IMR-90 (cell line): ENCODE results near the gene CYB5B. TPM values are rescaled to one million over a fixed set of nuclear protein-coding genes. Genes with fewer than 3 reads are reported as not detected.

Experiments
- ATAC-seq: fragments of 200-7000 bp; cut with Tn5 transposase; 2 replicates; pipeline ENCODE4 v1.9.1; 2020; ENCODE audit warnings: low read depth, mild to moderate bottlenecking, moderate library complexity
- BruUV-seq: library from RNA; stranded (reverse); fragments of 400-500 nt; replicated peaks from 2 replicates; lab custom pipeline; 2021; lab: Mats Ljungman, UMichigan
- CTCF ChIA-PET: fragments of 300-600 bp; formaldehyde crosslinking; extraction: SDS; loops from one replicate; lab custom pipeline; 2021; ENCODE audit warnings: antibody characterized with exemption; lab: Yijun Ruan, JAX
- POLR2A ChIA-PET: fragments of 300-600 bp; sonication (Branson Sonifier 250); formaldehyde crosslinking; loops from one replicate; lab custom pipeline; 2022; ENCODE audit warnings: antibody characterized with exemption; ENCODE audit not compliant: unreplicated experiment; lab: Charles Lee
- DNase-seq: peaks from one replicate; pipeline ENCODE4 v3.0.0; 2013
- H2AFZ ChIP-seq: replicated peaks from 2 replicates; pipeline ENCODE3; 2013; ENCODE audit warnings: low read length, mild to moderate bottlenecking; ENCODE audit not compliant: poor library complexity
- H2AK5ac ChIP-seq: 2 replicates; pipeline ENCODE4 v1.6.1; 2013; ENCODE audit warnings: low read depth, low read length, inconsistent platforms
- H2AK9ac ChIP-seq: replicated peaks from 2 replicates; pipeline ENCODE3; 2013; ENCODE audit warnings: mild to moderate bottlenecking, low read depth, low read length, moderate library complexity; ENCODE audit not compliant: poor library complexity
- H2BK120ac ChIP-seq: 2 replicates; pipeline ENCODE4 v1.6.1; 2013; ENCODE audit warnings: low read depth, low read length, inconsistent platforms
- H2BK15ac ChIP-seq: 3 replicates; pipeline ENCODE4 v1.6.1; 2013; ENCODE audit warnings: low read depth, low read length, inconsistent platforms
- H2BK20ac ChIP-seq: 2 replicates; pipeline ENCODE4 v1.6.1; 2013; ENCODE audit warnings: low read depth, mild to moderate bottlenecking, inconsistent platforms, low read length, moderate library complexity
- H2BK5ac ChIP-seq: 2 replicates; pipeline ENCODE4 v1.6.1; 2013; ENCODE audit warnings: mild to moderate bottlenecking, low read depth, low read length, inconsistent platforms; ENCODE audit not compliant: poor library complexity, severe bottlenecking
- H3K14ac ChIP-seq: replicated peaks from 2 replicates; pipeline ENCODE4 v1.6.1; 2013; ENCODE audit warnings: low read depth, low read length, inconsistent platforms
- H3K18ac ChIP-seq: 2 replicates; pipeline ENCODE4 v1.6.1; 2013; ENCODE audit warnings: low read depth, low read length, control low read depth
- H3K23ac ChIP-seq: 2 replicates; pipeline ENCODE4 v1.6.1; 2013; ENCODE audit warnings: low read depth, low read length, inconsistent platforms
- H3K27ac ChIP-seq: 2 replicates; pipeline ENCODE4 v1.5.1; 2013; ENCODE audit warnings: mild to moderate bottlenecking, control low read depth, low read length; ENCODE audit not compliant: insufficient read depth
- H3K27me3 ChIP-seq: 2 replicates; pipeline ENCODE4 v1.6.1; 2013; ENCODE audit warnings: low read length; ENCODE audit not compliant: control insufficient read depth, insufficient read depth
- H3K36me3 ChIP-seq: 2 replicates; pipeline ENCODE4 v1.6.1; 2013; ENCODE audit warnings: low read length, mixed read lengths; ENCODE audit not compliant: control insufficient read depth, insufficient read depth
- H3K4ac ChIP-seq: 2 replicates; pipeline ENCODE4 v1.6.1; 2013; ENCODE audit warnings: low read depth, low read length, inconsistent platforms
- H3K4me1 ChIP-seq: 2 replicates; pipeline ENCODE4 v1.6.1; 2013; ENCODE audit warnings: low read length, mixed read lengths; ENCODE audit not compliant: control insufficient read depth, insufficient read depth
- H3K4me2 ChIP-seq: 2 replicates; pipeline ENCODE4 v1.6.1; 2013; ENCODE audit warnings: low read depth, mild to moderate bottlenecking, control low read depth, low read length, moderate library complexity
- H3K4me3 ChIP-seq: 2 replicates; pipeline ENCODE4 v1.5.1; 2013; ENCODE audit warnings: low read depth, mild to moderate bottlenecking, control low read depth, low read length, moderate library complexity; ENCODE audit not compliant: insufficient read depth
- H3K56ac ChIP-seq: 2 replicates; pipeline ENCODE4 v1.6.1; 2013; ENCODE audit warnings: low read length, inconsistent platforms; ENCODE audit not compliant: insufficient read depth; ENCODE audit errors: extremely low read depth
- H3K79me1 ChIP-seq, 2 experiments: 2 replicates each; pipeline ENCODE4 v1.6.1; 2013; ENCODE audit warnings: low read length in 2 of 2, inconsistent platforms in 1 of 2, low read depth in 1 of 2
- H3K9ac ChIP-seq: 2 replicates; pipeline ENCODE4 v1.6.1; 2013; ENCODE audit warnings: low read depth, low read length, control low read depth
- H3K9me1 ChIP-seq: 2 replicates; pipeline ENCODE4 v1.6.1; 2013; ENCODE audit warnings: low read length, inconsistent platforms; ENCODE audit not compliant: insufficient read depth
- H3K9me3 ChIP-seq: 2 replicates; pipeline ENCODE4 v1.6.1; 2013; ENCODE audit warnings: low read length; ENCODE audit not compliant: control insufficient read depth, insufficient read depth
- H4K20me1 ChIP-seq: 2 replicates; pipeline ENCODE4 v1.6.1; 2013; ENCODE audit warnings: low read length, inconsistent platforms; ENCODE audit not compliant: insufficient read depth
- H4K5ac ChIP-seq: 2 replicates; pipeline ENCODE4 v1.6.1; 2013; ENCODE audit warnings: mild to moderate bottlenecking, low read depth, low read length, control low read depth
- H4K8ac ChIP-seq, 2 experiments: 2 replicates each; pipeline ENCODE4 v1.6.1; 2013; ENCODE audit warnings: low read depth in 2 of 2, low read length in 2 of 2, control low read depth in 1 of 2, inconsistent platforms in 1 of 2
- H4K91ac ChIP-seq: 2 replicates; pipeline ENCODE4 v1.6.1; 2013; ENCODE audit warnings: low read depth, low read length, inconsistent platforms; ENCODE audit not compliant: insufficient read depth
- BHLHE40 ChIP-seq: fragments of 150-350 bp; IDR thresholded peaks from 2 replicates; pipeline ENCODE4 v1.6.1; 2016; ENCODE audit warnings: mild to moderate bottlenecking, low read depth, low read length
- CHD1 ChIP-seq: IDR thresholded peaks from 2 replicates; pipeline ENCODE4 v1.6.1; 2012; ENCODE audit warnings: low read depth, low read length, improper control_type of control experiment
- CTCF ChIP-seq: conservative IDR thresholded peaks from 2 replicates; pipeline ENCODE4 v1.5.1; 2012; ENCODE audit warnings: mild to moderate bottlenecking, low read depth, low read length, improper control_type of control experiment
- ELK1 ChIP-seq: fragments of 150-350 bp; IDR thresholded peaks from 2 replicates; pipeline ENCODE4 v1.6.1; 2016; ENCODE audit warnings: low read depth, mild to moderate bottlenecking, low read length, moderate library complexity, borderline replicate concordance
- FOS ChIP-seq: fragments of 150-350 bp; IDR thresholded peaks from 2 replicates; pipeline ENCODE4 v1.6.1; 2016; ENCODE audit warnings: low read depth, low read length
- MAFK ChIP-seq: IDR thresholded peaks from 2 replicates; pipeline ENCODE4 v1.6.1; 2012; ENCODE audit warnings: low read depth, low read length, improper control_type of control experiment
- MAZ ChIP-seq: IDR thresholded peaks from 2 replicates; pipeline ENCODE4 v1.6.1; 2012; ENCODE audit warnings: low read depth, mild to moderate bottlenecking, low read length, improper control_type of control experiment, moderate library complexity, borderline replicate concordance
- POLR2A ChIP-seq: IDR thresholded peaks from 2 replicates; pipeline ENCODE4 v1.6.1; 2012; ENCODE audit warnings: mild to moderate bottlenecking, low read depth, low read length
- WGBS, 2 experiments: methylation state at CpG; one replicate each; pipeline versions ENCODE4 v1.1.5 to v1.1.7; 2013; ENCODE audit warnings: missing lambda C conversion rate in 2 of 2; ENCODE audit not compliant: insufficient read length in 1 of 2; ENCODE audit errors: extremely low coverage in 2 of 2; 5-methylcytosine and 5-hydroxymethylcytosine counted together
- dilution Hi-C: fragments of 300-500 bp; cut with HindIII; formaldehyde crosslinking; loops from one replicate; pipeline ENCODE4 v1.14.3; 2018; ENCODE audit warnings: low sequenced_read_pairs; ENCODE audit not compliant: unreplicated experiment
- in situ Hi-C: fragments of 300-500 bp; cut with MboI; formaldehyde crosslinking; loops from 3 replicates; pipeline ENCODE4 v1.14.3; 2019; ENCODE audit warnings: low sequenced_read_pairs, inconsistent platforms, mixed read lengths
- intact Hi-C: fragments of 100-400 bp; cut with micrococcal nuclease; formaldehyde crosslinking; loops from 2 replicates; pipeline ENCODE4 v1.10.0; 2022
- polyA plus RNA-seq, 3 experiments: library from polyadenylated mRNA; depleted of rRNA; stranded (reverse); fragments of >200 nt; gene quantifications; 2 replicates each; pipeline ENCODE4 v1.2.3, GENCODE V29; 2012; ENCODE audit warnings: low replicate concordance in 1 of 3
- total RNA-seq: library from RNA; depleted of rRNA; stranded (reverse); fragments of >200 nt; gene quantifications from 2 replicates; pipeline ENCODE4 v1.2.3, GENCODE V29; 2012

CYB5B gene
- total and polyA plus RNA-seq, 2 of the 4 experiments (the other 2 are of a cell fraction) = 100 to 102 TPM

- no peaks in the 10 kb centered on the region for H3K4me1 ChIP-seq
- H4K20me1 ChIP-seq = 0 out of 2 replicates have a peak, but pooled peaks cover 5% of the 10 kb centered on the region
- no TSS peak for BruUV-seq
- no peak overlapping the region for H3K18ac ChIP-seq
- no peak overlapping the region for H2BK15ac ChIP-seq
- H3K4ac ChIP-seq = no peak overlapping the region
- no peak overlapping the region for H2AK9ac ChIP-seq
- WGBS, 2 experiments = 90% methylated on average over 2 of the region's 10 CpGs; no CpG with 5 or more reads in 1 of the 2 experiments
- no peak overlapping the region for H2AK5ac ChIP-seq
- H2BK5ac ChIP-seq = no peak overlapping the region
- ATAC-seq (no peak), DNase-seq (no peak)
- H3K27ac ChIP-seq = no peak overlapping the region
- no peak overlapping the region for H4K8ac ChIP-seq
- H4K91ac ChIP-seq = no peak overlapping the region
- H4K5ac ChIP-seq = no peak overlapping the region
- H3K4me2 ChIP-seq = no peak overlapping the region
- H3K27me3 ChIP-seq = no peaks in the 10 kb centered on the region
- dilution Hi-C loops (no loop called here), in situ Hi-C loops (no loop called here), intact Hi-C loops (no loop called here)
- TF ChIP-seq MAFK (peak; percentile 91), CHD1 (no peak), CTCF (no peak), MAZ (no peak), POLR2A (no peak), ELK1 (no peak), BHLHE40 (no peak), FOS (no peak)
- no peak overlapping the region for H3K9ac ChIP-seq
- H3K23ac ChIP-seq = no peak overlapping the region
- H3K9me3 ChIP-seq = no peaks in the 10 kb centered on the region
- H3K56ac ChIP-seq = no peak overlapping the region
- no peak overlapping the region for H2BK120ac ChIP-seq
- no peak overlapping the region for H2BK20ac ChIP-seq
- H3K9me1 ChIP-seq = peaks cover 2% of the 10 kb centered on the region
- H3K4me3 ChIP-seq = no peak overlapping the region
- H2AFZ ChIP-seq = no peak overlapping the region
- ChIA-PET POLR2A (interaction anchor here (0.6 kb wide), 1 partner anchor 83 kb away, joined by 5 read pairs; no protein-coding TSS in a partner anchor), CTCF (no interaction called here)
- H3K36me3 ChIP-seq = peaks cover 19% of the 10 kb centered on the region
- peaks cover 27 to 37% of the 10 kb centered on the region in 2 experiments; a peak in 3 of 4 replicates for H3K79me1 ChIP-seq
- H3K14ac ChIP-seq = no peak overlapping the region
These were observed 47.9 kb upstream of the CYB5B start for GRCh38 chr16:69376393-69377059.
